Measurements from ENCODE around the gene TP53INP2.

Gene TP53INP2

GRCh38 chr20:34689486-34689885 is 14.7 kb upstream of the TP53INP2 start:
- H2BK15ac ChIP-seq (ENCODE audit: low read length) = no peak overlapping the region
- H2BK120ac ChIP-seq (ENCODE audit: low read depth, low read length) = no peak overlapping the region
- H3K4me2 ChIP-seq (ENCODE audit: insufficient read depth, low read length, poor library complexity, severe bottlenecking) = no peak overlapping the region
- no peaks in the 10 kb centered on the region for H3K36me3 ChIP-seq (replicated peaks in 1 of 2; ENCODE audit: control insufficient read depth in 2 of 2, insufficient read depth in 2 of 2, low read length in 2 of 2)
- WGBS, 2 donors (ENCODE audit: extremely low coverage in 2 of 2, insufficient read length in 2 of 2, insufficient replicate concordance in 1 of 2) = no CpG with 5 or more reads among the region's 2 CpGs
- no peak overlapping the region for H3K18ac ChIP-seq (ENCODE audit: low read length)
- no peak overlapping the region for H4K91ac ChIP-seq (ENCODE audit: low read depth, low read length, poor library complexity)
- H3K27me3 ChIP-seq (ENCODE audit: control insufficient read depth in 3 of 3, insufficient read depth in 3 of 3, low read depth in 1 of 3, low read length in 3 of 3) = no peaks in the 10 kb centered on the region
- no peak overlapping the region for H4K8ac ChIP-seq (ENCODE audit: low read depth, low read length)
- H3K4ac ChIP-seq (ENCODE audit: low read length) = no peak overlapping the region
- no peak overlapping the region for H3K4me3 ChIP-seq (ENCODE audit: low read length in 2 of 2)
- H3K4me1 ChIP-seq (ENCODE audit: control insufficient read depth in 2 of 2, insufficient read depth in 1 of 2, low read depth in 1 of 2, low read length in 2 of 2) = no peaks in the 10 kb centered on the region
- H3K9ac ChIP-seq (ENCODE audit: low read depth, low read length, poor library complexity) = no peak overlapping the region
- no peak overlapping the region for H3K14ac ChIP-seq (ENCODE audit: low read length)
- no peak overlapping the region for H2AK5ac ChIP-seq (ENCODE audit: low read depth, low read length)
- H3K23ac ChIP-seq (ENCODE audit: low read depth, low read length, poor library complexity) = no peak overlapping the region
- no peaks in the 10 kb centered on the region for H3K9me3 ChIP-seq (replicated peaks in 1 of 2; ENCODE audit: control insufficient read depth in 2 of 2, insufficient read depth in 1 of 2, low read depth in 1 of 2, low read length in 2 of 2)
- H2BK12ac ChIP-seq (ENCODE audit: low read length) = no peak overlapping the region
- no peak for DNase-seq (ENCODE audit: low spot score)
- H3K79me1 ChIP-seq (ENCODE audit: low read depth, low read length) = no peaks in the 10 kb centered on the region
- no peak overlapping the region for H2AFZ ChIP-seq (ENCODE audit: low read length)
- no peak overlapping the region for H3K27ac ChIP-seq (replicated peaks; ENCODE audit: low read length)
- H2BK5ac ChIP-seq (ENCODE audit: low read length) = no peak overlapping the region

- Histone ChIP-seq H3K27ac (replicated peaks; ENCODE audit: low read length) (no peak overlapping the region), H3K4me2 (ENCODE audit: insufficient read depth, low read length, poor library complexity, severe bottlenecking) (no peak overlapping the region), H3K18ac (ENCODE audit: low read length) (no peak overlapping the region), H2BK120ac (ENCODE audit: low read depth, low read length) (no peak overlapping the region), H3K14ac (ENCODE audit: low read length) (no peak overlapping the region), H2AFZ (ENCODE audit: low read length) (no peak overlapping the region), H4K91ac (ENCODE audit: low read depth, low read length, poor library complexity) (no peak overlapping the region), H3K79me1 (ENCODE audit: low read depth, low read length) (no peaks in the 10 kb centered on the region), H3K4me1 (ENCODE audit: control insufficient read depth in 2 of 2, insufficient read depth in 1 of 2, low read depth in 1 of 2, low read length in 2 of 2) (no peaks in the 10 kb centered on the region), H3K9ac (ENCODE audit: low read depth, low read length, poor library complexity) (no peak overlapping the region), H2BK15ac (ENCODE audit: low read length) (no peak overlapping the region), H4K8ac (ENCODE audit: low read depth, low read length) (no peak overlapping the region), H2AK5ac (ENCODE audit: low read depth, low read length) (no peak overlapping the region), H3K36me3 (replicated peaks in 1 of 2; ENCODE audit: control insufficient read depth in 2 of 2, insufficient read depth in 2 of 2, low read length in 2 of 2) (no peaks in the 10 kb centered on the region), H3K4me3 (ENCODE audit: low read length in 2 of 2) (no peak overlapping the region), H3K27me3 (ENCODE audit: control insufficient read depth in 3 of 3, insufficient read depth in 3 of 3, low read depth in 1 of 3, low read length in 3 of 3) (no peaks in the 10 kb centered on the region), H2BK12ac (ENCODE audit: low read length) (no peak overlapping the region), H2BK5ac (ENCODE audit: low read length) (no peak overlapping the region), H3K9me3 (replicated peaks in 1 of 2; ENCODE audit: control insufficient read depth in 2 of 2, insufficient read depth in 1 of 2, low read depth in 1 of 2, low read length in 2 of 2) (no peaks in the 10 kb centered on the region), H3K23ac (ENCODE audit: low read depth, low read length, poor library complexity) (no peak overlapping the region), H3K4ac (ENCODE audit: low read length) (no peak overlapping the region)
- no peak for DNase-seq (ENCODE audit: low spot score)
- no CpG with 5 or more reads among the region's 3 CpGs for WGBS, 2 donors (ENCODE audit: extremely low coverage in 2 of 2, insufficient read length in 2 of 2, insufficient replicate concordance in 1 of 2)
Measured at GRCh38 chr20:34691838-34692237, 12.3 kb upstream of the TP53INP2 start.

- WGBS, 2 donors (ENCODE audit: extremely low coverage in 2 of 2, insufficient read length in 2 of 2, insufficient replicate concordance in 1 of 2) = no CpG with 5 or more reads among the region's 4 CpGs
- H3K23ac ChIP-seq (ENCODE audit: low read depth, low read length, poor library complexity) = no peak overlapping the region
Measured at GRCh38 chr20:34693414-34693813, 10.7 kb upstream of the TP53INP2 start.

GRCh38 chr20:34701405-34702085 is 2.6 kb upstream of the TP53INP2 start:
- no CpG with 5 or more reads among the region's 6 CpGs for WGBS, 2 donors (ENCODE audit: extremely low coverage in 2 of 2, insufficient read length in 2 of 2, insufficient replicate concordance in 1 of 2)
- no peak overlapping the region for H2AFZ ChIP-seq (ENCODE audit: low read length)
- H4K8ac ChIP-seq (ENCODE audit: low read depth, low read length) = no peak overlapping the region
- H2BK5ac ChIP-seq (ENCODE audit: low read length) = no peak overlapping the region
- no peak overlapping the region for H2AK5ac ChIP-seq (ENCODE audit: low read depth, low read length)
- H3K27ac ChIP-seq (replicated peaks; ENCODE audit: low read length) = no peak overlapping the region
- no peak overlapping the region for H3K18ac ChIP-seq (ENCODE audit: low read length)
- no peak overlapping the region for H3K23ac ChIP-seq (ENCODE audit: low read depth, low read length, poor library complexity)
- peaks cover 0 to 22% (median 14%) of the 10 kb centered on the region in 3 experiments for H3K27me3 ChIP-seq (ENCODE audit: control insufficient read depth in 3 of 3, insufficient read depth in 3 of 3, low read depth in 1 of 3, low read length in 3 of 3)
- H2BK12ac ChIP-seq (ENCODE audit: low read length) = no peak overlapping the region
- H3K4me3 ChIP-seq (ENCODE audit: low read length in 2 of 2) = no peak overlapping the region
- H3K9me3 ChIP-seq (replicated peaks in 1 of 2; ENCODE audit: control insufficient read depth in 2 of 2, insufficient read depth in 1 of 2, low read depth in 1 of 2, low read length in 2 of 2) = no peaks in the 10 kb centered on the region
- H2BK120ac ChIP-seq (ENCODE audit: low read depth, low read length) = no peak overlapping the region
- H4K91ac ChIP-seq (ENCODE audit: low read depth, low read length, poor library complexity) = no peak overlapping the region
- no peaks in the 10 kb centered on the region for H3K36me3 ChIP-seq (replicated peaks in 1 of 2; ENCODE audit: control insufficient read depth in 2 of 2, insufficient read depth in 2 of 2, low read length in 2 of 2)
- H3K4me2 ChIP-seq (ENCODE audit: insufficient read depth, low read length, poor library complexity, severe bottlenecking) = no peak overlapping the region
- H3K79me1 ChIP-seq (ENCODE audit: low read depth, low read length) = no peaks in the 10 kb centered on the region
- no peak overlapping the region for H3K14ac ChIP-seq (ENCODE audit: low read length)
- no peak overlapping the region for H2BK15ac ChIP-seq (ENCODE audit: low read length)
- no peak overlapping the region for H3K4ac ChIP-seq (ENCODE audit: low read length)
- H3K9ac ChIP-seq (ENCODE audit: low read depth, low read length, poor library complexity) = no peak overlapping the region
- no peak for DNase-seq (ENCODE audit: low spot score)
- H3K4me1 ChIP-seq (ENCODE audit: control insufficient read depth in 2 of 2, insufficient read depth in 1 of 2, low read depth in 1 of 2, low read length in 2 of 2) = peaks cover 2 to 6% of the 10 kb centered on the region in 2 donors

More at GRCh38 chr20:34693414-34693813, 10.7 kb upstream of the TP53INP2 start:
- Histone ChIP-seq H3K4me2 (ENCODE audit: insufficient read depth, low read length, poor library complexity, severe bottlenecking) (no peak overlapping the region), H2BK120ac (ENCODE audit: low read depth, low read length) (no peak overlapping the region), H2BK15ac (ENCODE audit: low read length) (no peak overlapping the region), H3K18ac (ENCODE audit: low read length) (peak overlapping the region; percentile 57), H3K4me3 (ENCODE audit: low read length in 2 of 2) (no peak overlapping the region), H3K14ac (ENCODE audit: low read length) (no peak overlapping the region), H2BK12ac (ENCODE audit: low read length) (no peak overlapping the region), H2AFZ (ENCODE audit: low read length) (no peak overlapping the region), H3K4me1 (ENCODE audit: control insufficient read depth in 2 of 2, insufficient read depth in 1 of 2, low read depth in 1 of 2, low read length in 2 of 2) (no peaks in the 10 kb centered on the region), H3K27ac (replicated peaks; ENCODE audit: low read length) (no peak overlapping the region), H3K27me3 (ENCODE audit: control insufficient read depth in 3 of 3, insufficient read depth in 3 of 3, low read depth in 1 of 3, low read length in 3 of 3) (no peaks in the 10 kb centered on the region), H2BK5ac (ENCODE audit: low read length) (no peak overlapping the region), H4K8ac (ENCODE audit: low read depth, low read length) (no peak overlapping the region), H3K9ac (ENCODE audit: low read depth, low read length, poor library complexity) (no peak overlapping the region), H2AK5ac (ENCODE audit: low read depth, low read length) (no peak overlapping the region), H3K36me3 (replicated peaks in 1 of 2; ENCODE audit: control insufficient read depth in 2 of 2, insufficient read depth in 2 of 2, low read length in 2 of 2) (no peaks in the 10 kb centered on the region), H3K4ac (ENCODE audit: low read length) (no peak overlapping the region), H3K79me1 (ENCODE audit: low read depth, low read length) (no peaks in the 10 kb centered on the region), H3K9me3 (replicated peaks in 1 of 2; ENCODE audit: control insufficient read depth in 2 of 2, insufficient read depth in 1 of 2, low read depth in 1 of 2, low read length in 2 of 2) (no peaks in the 10 kb centered on the region), H4K91ac (ENCODE audit: low read depth, low read length, poor library complexity) (no peak overlapping the region)
- no peak for DNase-seq (ENCODE audit: low spot score)

Data from neuronal stem cell (in vitro differentiated cells).